ENCODE measurements around the gene GPR179.

GPR179 gene

GRCh38 chr17:38344420-38344745, 627 bp upstream of the GPR179 start:
- in situ Hi-C loops (cut with HindIII; ENCODE audit: low sequenced_read_pairs): no loop called here

- in situ Hi-C loops (cut with HindIII; ENCODE audit: low sequenced_read_pairs): no loop called here
Measured at GRCh38 chr17:38342886-38343607, 709 bp downstream of the GPR179 start.

DNA sequence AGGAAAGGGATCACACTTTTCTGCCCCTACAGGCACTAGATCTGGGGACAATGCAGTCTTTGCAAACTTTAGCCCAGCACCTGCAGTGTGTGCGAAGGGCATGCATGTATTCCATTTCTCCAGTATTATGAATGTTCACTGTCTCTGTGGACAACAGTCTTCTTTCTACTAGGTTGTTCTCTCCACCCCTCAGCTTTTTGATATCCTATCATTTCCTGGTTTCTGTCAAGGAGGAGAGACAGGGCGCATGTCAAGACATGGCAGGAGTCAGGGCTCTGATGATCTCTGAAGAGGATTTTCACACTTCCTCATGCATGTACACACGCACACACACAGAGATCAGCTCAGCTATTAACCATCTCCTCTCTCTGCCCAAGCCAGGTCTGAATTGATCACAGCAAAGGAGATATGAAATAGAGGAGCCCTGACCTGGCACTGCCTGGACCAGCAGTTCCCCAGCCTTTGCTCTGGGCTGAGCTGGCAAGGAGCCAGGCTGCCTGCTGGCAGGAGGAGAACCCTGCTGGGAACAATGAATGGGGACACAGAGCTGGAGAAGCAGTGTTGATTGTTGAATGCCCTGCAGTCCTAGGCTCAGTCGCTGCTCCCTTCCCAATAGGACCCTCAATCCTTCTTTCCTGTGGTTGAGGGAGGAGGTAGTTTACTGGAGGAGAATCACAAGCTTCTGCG, 2.6 kb downstream of the GPR179 start:
- in situ Hi-C loops (cut with HindIII; ENCODE audit: low sequenced_read_pairs): no loop called here

DNA sequence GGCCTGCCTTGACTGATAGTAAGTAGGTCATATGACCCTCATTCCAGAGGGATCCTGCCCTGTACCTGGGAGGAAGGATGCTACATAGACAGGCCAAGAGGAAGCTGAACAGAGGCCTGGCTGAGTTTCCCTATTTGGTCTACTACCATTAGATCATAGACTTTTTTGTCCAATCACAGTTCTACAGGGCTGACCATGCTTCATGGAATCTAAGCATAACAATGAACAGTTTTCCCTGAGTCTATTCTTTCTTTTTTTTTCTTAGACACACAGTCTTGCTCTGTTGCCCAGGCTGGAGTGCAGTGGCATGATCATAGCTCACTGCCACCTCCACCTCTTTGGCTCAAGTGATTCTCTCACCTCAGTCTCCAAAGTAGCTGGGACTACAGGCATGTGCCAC, 3.9 kb downstream of the GPR179 start:
- in situ Hi-C loops (cut with HindIII; ENCODE audit: low sequenced_read_pairs): no loop called here

- in situ Hi-C loops (cut with HindIII; ENCODE audit: low sequenced_read_pairs): no loop called here
Measured at GRCh38 chr17:38338535-38338934, 5.2 kb downstream of the GPR179 start.

DNA sequence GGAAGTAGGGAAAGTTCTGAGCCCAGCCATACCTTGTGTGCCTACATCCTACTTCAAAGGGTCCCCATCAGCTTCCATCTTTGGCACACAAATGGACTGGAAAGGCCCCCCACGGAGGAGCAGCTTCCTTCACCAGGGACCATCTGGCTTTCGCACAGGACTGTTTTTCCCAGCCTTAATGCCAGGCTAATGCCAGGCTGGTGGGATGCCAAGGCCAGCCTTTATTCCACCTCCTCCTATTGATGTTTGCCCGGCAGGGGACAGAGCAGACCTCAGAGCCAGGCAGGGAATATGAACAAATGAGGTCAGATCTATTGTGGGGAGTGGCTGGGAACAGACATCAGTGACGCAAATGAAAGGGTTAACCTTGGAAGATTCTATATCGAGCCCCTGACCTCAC, 5.7 kb downstream of the GPR179 start:
- in situ Hi-C loops (cut with HindIII; ENCODE audit: low sequenced_read_pairs): no loop called here

- in situ Hi-C loops (cut with HindIII; ENCODE audit: low sequenced_read_pairs): no loop called here
Measured at GRCh38 chr17:38336838-38337237, 6.9 kb downstream of the GPR179 start.

DNA sequence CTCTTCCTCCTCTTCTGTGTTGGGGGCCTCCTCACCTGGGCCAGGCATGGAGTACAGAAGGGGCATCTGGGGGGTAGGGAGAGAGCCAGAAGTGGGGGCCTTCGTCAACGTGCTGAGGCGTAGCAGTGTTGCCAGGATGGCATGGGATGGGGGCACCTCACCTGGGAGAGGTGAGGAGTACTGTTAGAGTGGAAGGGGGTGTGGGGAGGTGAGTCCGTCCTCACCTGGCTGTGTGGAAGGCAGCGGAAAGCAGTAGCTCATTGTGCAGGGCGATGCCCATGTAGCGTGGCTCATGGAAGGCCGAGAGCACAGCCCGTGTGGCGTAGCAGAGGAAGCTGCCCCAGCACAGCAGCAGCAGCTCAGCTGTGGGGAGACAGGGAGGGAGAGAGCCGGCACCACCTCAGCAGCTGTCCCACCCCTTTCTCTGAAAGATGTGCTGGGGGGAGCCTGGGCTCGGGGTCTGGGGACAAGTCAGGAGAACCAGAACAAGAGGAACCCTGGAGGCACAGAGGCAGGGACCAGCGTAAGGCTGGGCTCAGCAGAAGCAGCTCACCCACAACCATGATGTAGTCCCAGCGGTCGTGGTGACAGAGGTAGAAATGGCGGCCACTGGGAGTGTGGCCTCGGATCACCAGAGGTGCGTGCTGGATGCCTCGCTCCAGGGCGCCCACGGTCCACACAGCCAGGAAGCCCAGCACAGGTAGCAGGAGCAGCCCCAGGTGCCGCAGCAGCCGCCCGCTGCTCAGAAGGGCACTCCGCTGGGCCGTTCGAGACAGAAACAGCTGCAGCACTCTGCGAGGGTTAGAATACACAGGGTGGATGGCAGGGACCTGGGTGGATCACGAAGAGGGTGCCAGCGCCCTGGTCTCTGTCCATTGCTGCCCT, 9.0 kb downstream of the GPR179 start:
- in situ Hi-C loops (cut with HindIII; ENCODE audit: low sequenced_read_pairs): no loop called here

DNA sequence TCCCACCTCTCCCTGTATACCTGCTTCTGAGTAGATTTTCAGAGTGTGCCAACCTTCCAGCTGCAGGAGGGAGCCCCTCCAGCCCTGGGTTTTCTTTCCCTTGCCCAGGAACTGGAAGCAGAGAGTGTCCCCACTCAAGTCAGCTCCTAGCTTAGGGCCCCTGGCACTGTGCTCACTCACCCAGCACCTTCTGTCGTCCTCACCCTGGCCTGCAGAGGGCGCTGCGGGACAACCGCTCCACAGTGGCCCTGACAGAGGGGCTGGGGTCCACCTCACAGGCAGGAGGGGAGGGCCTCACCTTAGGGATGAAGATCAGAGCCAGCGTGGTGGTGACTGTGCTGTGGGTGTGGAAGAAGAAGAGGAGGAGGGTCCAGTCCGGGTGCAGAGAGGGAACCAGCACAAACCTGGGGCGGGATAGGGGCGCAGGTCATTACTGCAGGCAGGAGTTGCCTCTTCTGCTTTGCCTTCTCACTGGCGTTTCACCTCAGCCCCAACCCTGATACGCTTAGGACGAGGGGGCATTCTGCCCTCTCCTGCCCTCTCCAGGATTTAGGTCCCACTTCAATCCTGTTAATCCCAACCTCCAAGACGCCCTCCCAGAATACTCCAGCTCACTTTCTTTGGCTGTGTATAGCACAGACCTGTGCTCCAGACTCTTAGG, 10.0 kb downstream of the GPR179 start:
- in situ Hi-C loops (cut with HindIII; ENCODE audit: low sequenced_read_pairs): no loop called here

GRCh38 chr17:38332735-38333134, 11.0 kb downstream of the GPR179 start:
- in situ Hi-C loops (cut with HindIII; ENCODE audit: low sequenced_read_pairs): no loop called here

GRCh38 chr17:38330941-38331411, 12.8 kb downstream of the GPR179 start:
- in situ Hi-C loops (cut with HindIII; ENCODE audit: low sequenced_read_pairs): no loop called here

- in situ Hi-C loops (cut with HindIII; ENCODE audit: low sequenced_read_pairs): no loop called here
Measured at GRCh38 chr17:38329808-38330730, 13.7 kb downstream of the GPR179 start.

- in situ Hi-C loops (cut with HindIII; ENCODE audit: low sequenced_read_pairs): no loop called here
Measured at GRCh38 chr17:38329284-38329683, 14.5 kb downstream of the GPR179 start.

- in situ Hi-C loops (cut with HindIII; ENCODE audit: low sequenced_read_pairs): no loop called here
Measured at GRCh38 chr17:38328620-38329019, 15.1 kb downstream of the GPR179 start.

GRCh38 chr17:38327936-38328335, 15.8 kb downstream of the GPR179 start:
- in situ Hi-C loops (cut with HindIII; ENCODE audit: low sequenced_read_pairs): no loop called here

DNA sequence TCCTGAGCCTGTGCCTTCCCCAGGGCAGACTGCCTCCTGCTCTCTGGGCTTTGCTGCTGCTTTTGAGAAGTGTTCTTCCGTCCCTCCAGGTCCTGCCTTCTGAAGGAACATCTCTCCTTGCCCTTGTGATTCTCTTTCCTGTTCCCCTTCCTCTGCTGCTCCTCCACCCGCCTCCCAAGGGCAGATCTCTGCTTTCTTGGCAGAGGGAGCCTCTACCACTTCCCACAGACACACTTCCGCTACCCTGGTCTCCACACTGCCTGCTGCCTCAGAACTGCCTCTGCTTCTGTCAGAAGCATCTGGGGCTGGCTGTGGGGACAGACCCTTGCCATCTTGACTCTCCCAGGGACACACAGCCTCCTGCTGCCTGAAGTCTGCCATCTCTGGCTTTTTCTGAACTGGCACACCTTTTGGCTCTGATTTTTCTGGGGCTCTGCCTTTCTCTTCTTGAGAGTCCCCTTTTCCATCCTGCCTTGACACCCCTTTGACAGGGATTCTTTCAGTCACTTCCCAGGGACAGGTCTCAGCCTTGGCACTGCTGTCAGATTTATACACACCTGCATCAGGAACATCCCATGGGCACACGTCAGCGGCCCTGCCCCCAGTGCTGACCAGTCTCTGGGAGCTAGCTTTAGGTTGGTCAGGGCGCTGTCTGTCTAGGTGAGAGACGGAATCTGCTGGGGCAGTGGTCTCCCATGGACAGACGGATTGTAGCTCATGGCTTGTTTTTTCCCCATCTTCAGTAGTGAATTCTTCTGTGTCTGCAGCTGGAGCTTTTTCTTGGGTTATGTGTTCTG, 16.6 kb downstream of the GPR179 start:
- in situ Hi-C loops (cut with HindIII; ENCODE audit: low sequenced_read_pairs): no loop called here

DNA sequence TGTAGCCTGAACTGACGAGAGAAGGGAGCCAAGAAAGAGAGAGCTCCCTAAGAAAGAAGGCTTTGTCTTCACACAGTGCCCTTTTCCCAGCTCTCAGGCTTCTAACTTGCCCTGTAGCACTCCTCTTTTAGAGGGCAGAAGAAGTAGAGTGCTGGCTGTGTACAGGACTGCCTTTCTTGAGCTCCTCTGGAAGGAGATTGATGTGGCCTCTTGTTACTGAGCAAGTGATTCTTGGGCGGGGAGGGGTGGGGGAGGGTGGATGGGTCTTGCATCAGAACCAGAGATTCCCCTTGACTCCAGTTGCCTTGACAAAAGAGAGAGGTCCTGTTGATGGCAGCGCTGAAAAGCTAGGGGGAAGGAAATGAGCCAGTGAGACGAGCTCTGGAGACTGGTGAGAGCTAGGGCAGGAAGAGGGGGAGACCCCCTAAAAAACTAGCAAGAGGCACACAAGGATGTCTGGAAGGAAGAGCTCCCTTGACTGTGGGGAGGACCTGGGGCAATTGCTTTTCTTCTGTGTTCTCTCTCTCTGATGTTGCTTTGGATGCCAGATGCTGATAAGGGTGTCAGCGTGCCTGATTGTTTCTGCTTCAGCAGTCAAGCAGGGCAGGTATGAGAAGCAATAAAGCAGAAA, 18.4 kb downstream of the GPR179 start:
- in situ Hi-C loops (cut with HindIII; ENCODE audit: low sequenced_read_pairs): no loop called here

DNA sequence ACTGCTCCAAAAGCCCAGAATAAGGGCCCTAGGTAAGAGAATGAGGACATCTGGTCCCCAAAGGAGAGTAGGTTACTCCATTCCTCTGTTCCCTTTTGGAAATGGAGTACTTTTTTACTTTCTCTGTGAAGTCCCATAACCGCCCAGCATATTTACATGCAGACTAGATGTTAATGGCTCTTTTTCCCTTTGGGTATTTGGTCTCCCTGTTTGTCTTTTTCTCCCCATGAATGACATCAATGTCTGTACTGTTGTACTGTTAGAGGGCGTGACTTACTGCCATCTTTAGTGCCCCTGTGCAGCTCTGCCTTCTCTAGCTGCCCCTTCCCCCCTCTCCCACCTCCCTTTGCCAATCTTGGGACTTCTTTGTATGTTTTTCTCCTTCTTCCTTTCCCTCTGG, 19.0 kb downstream of the GPR179 start:
- in situ Hi-C loops (cut with HindIII; ENCODE audit: low sequenced_read_pairs): no loop called here
